Spleen (tissue), 7 donors: ENCODE measurements around the gene CCDC91.

Experiments used
- POLR2A ChIP-seq, 3 donors: fragments of 450-650 bp; IDR thresholded peaks; one replicate each; pipeline ENCODE4 v1.5.1; 2017; ENCODE audit warnings: antibody characterized with exemption in 3 of 3, mild to moderate bottlenecking in 1 of 3
- POLR2AphosphoS5 ChIP-seq, 3 donors: sonication (generic); formaldehyde crosslinking; IDR thresholded peaks; one replicate each; pipeline ENCODE4 v1.5.1; 2017; ENCODE audit warnings: antibody characterized with exemption in 3 of 3
- TF ChIP-seq, protein P1 (sequence below), 11 experiments: fragments of 200-600 bp in 7 of 11; fragments of 450-650 bp in 4 of 11; sonication (generic) in 4 of 11; IDR thresholded peaks in 8 of 11; conservative IDR thresholded peaks in 3 of 11; 1 replicate in 7 of 11; 2 replicates in 4 of 11; pipeline versions ENCODE4 v1.4.0 to v1.8.0; 2016 to 2021; ENCODE audit warnings: antibody characterized with exemption in 11 of 11, inconsistent platforms in 4 of 11, mild to moderate bottlenecking in 1 of 11
- donor health status: DM: no; HTN: no; CAD: no; lungs with moderate emphysema.
- donor health status: DM: no; HTN: no; CAD: no.
- donor health status: DM: no; HTN: no; CAD: no.

DNA sequence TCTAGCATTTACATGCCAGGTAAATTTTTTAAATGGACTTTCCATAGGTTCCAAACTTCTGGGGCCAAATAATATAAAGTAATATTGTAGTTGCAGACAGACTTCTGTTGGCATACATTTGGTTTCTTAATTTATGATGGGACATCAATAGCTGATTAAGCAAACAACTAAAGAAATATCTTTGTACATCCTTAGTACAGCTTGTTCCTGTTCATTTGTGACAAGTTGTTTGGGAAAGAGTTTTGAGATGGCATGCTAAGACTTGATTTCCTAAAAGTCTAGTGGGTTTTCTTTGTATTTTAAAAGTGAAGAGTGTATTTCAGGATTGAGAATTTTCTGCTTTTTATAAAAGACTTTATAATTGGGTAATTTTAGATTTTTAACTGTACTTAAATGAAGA lies 41.0 kb downstream of the CCDC91 start:
- TF ChIP-seq POLR2AphosphoS5 (IDR thresholded peaks at IDR 0.05) (no peak), POLR2A (IDR thresholded peaks at IDR 0.05) (no peak)
- TF ChIP-seq, protein P1, sequence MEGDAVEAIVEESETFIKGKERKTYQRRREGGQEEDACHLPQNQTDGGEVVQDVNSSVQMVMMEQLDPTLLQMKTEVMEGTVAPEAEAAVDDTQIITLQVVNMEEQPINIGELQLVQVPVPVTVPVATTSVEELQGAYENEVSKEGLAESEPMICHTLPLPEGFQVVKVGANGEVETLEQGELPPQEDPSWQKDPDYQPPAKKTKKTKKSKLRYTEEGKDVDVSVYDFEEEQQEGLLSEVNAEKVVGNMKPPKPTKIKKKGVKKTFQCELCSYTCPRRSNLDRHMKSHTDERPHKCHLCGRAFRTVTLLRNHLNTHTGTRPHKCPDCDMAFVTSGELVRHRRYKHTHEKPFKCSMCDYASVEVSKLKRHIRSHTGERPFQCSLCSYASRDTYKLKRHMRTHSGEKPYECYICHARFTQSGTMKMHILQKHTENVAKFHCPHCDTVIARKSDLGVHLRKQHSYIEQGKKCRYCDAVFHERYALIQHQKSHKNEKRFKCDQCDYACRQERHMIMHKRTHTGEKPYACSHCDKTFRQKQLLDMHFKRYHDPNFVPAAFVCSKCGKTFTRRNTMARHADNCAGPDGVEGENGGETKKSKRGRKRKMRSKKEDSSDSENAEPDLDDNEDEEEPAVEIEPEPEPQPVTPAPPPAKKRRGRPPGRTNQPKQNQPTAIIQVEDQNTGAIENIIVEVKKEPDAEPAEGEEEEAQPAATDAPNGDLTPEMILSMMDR (IDR thresholded peaks at IDR 0.05 in 8 of 11, conservative IDR thresholded peaks at IDR 0.05 in 3 of 11): no peak
